GM19463 (cell line): Measurements from ENCODE around the gene HS6ST2.
"Not testable (repeated sequence)": the region's sequence is repeated elsewhere in the genome, so short reads cannot be mapped to it uniquely, and the experiment has no call there.

Experiments
- ATAC-seq: cut with Tn5 transposase; IDR thresholded peaks from one replicate; pipeline ENCODE4 v1.9.1; 2021; ENCODE audit warnings: mild to moderate bottlenecking, moderate library complexity; ENCODE audit not compliant: unreplicated experiment

Gene HS6ST2

GRCh38 chrX:132958091-132958703 lies at the start of gene HS6ST2:
Gene HS6ST2, minus strand, starts transcription at chrX:132958629.
- ATAC-seq: no peak

- ATAC-seq: no peak
These were observed 49.0 kb upstream of the HS6ST2 start for GRCh38 chrX:133007458-133007857.

GRCh38 chrX:133005616-133006015 lies 47.2 kb upstream of the HS6ST2 start:
- no peak for ATAC-seq

GRCh38 chrX:133005042-133005441 lies 46.6 kb upstream of the HS6ST2 start:
- ATAC-seq: no peak

GRCh38 chrX:132999209-132999608 lies 40.8 kb upstream of the HS6ST2 start:
- no peak for ATAC-seq

GRCh38 chrX:132990835-132991234 lies 32.4 kb upstream of the HS6ST2 start:
- no peak for ATAC-seq

GRCh38 chrX:132986556-132986955 lies 28.1 kb upstream of the HS6ST2 start:
- no peak for ATAC-seq

- no peak for ATAC-seq
These were observed 25.7 kb upstream of the HS6ST2 start for GRCh38 chrX:132984058-132984650.

GRCh38 chrX:132983496-132983895 lies 25.1 kb upstream of the HS6ST2 start:
- no peak for ATAC-seq

GRCh38 chrX:132980035-132980434 lies 21.6 kb upstream of the HS6ST2 start:
- ATAC-seq: not testable (repeated sequence)

GRCh38 chrX:132968296-132968949 lies 10.0 kb upstream of the HS6ST2 start:
- no peak for ATAC-seq

- ATAC-seq: no peak
These were observed 8.6 kb upstream of the HS6ST2 start for GRCh38 chrX:132967049-132967448.

- ATAC-seq: no peak
These were observed 7.0 kb upstream of the HS6ST2 start for GRCh38 chrX:132965461-132965860.

- no peak for ATAC-seq
These were observed 3.1 kb upstream of the HS6ST2 start for GRCh38 chrX:132961511-132961910.

- ATAC-seq: no peak
These were observed 978 bp downstream of the HS6ST2 start for GRCh38 chrX:132957211-132958090.

GRCh38 chrX:132956421-132957210 lies 1.8 kb downstream of the HS6ST2 start:
- no peak for ATAC-seq

- no peak for ATAC-seq
These were observed 2.7 kb downstream of the HS6ST2 start for GRCh38 chrX:132955690-132956089.

- ATAC-seq: no peak
These were observed 4.1 kb downstream of the HS6ST2 start for GRCh38 chrX:132954323-132954722.

GRCh38 chrX:132953354-132953753 lies 5.1 kb downstream of the HS6ST2 start:
- ATAC-seq: no peak

- ATAC-seq: no peak
These were observed 9.7 kb downstream of the HS6ST2 start for GRCh38 chrX:132948648-132949260.
